Testis (tissue), 5 donors: Measurements from ENCODE around the gene TESMIN. TPM values are rescaled to one million over a fixed set of nuclear protein-coding genes. Genes with fewer than 3 reads are reported as not detected.
A peak's percentile ranks its signal among the peaks of the same experiment; 100 is the strongest.

ENCODE experiments used
- DNase-seq: peaks from one replicate; pipeline ENCODE4 v3.0.0-alpha.2; 2019
- H3K27ac ChIP-seq, 2 donors: fragments of 200-600 bp; sonication (generic); one replicate each; pipeline ENCODE4 v1.5.1; 2019
- H3K27me3 ChIP-seq: fragments of 200-600 bp; sonication (generic); one replicate; pipeline ENCODE4 v1.5.1; 2019
- H3K36me3 ChIP-seq: fragments of 200-600 bp; sonication (generic); one replicate; pipeline ENCODE4 v1.5.1; 2017; ENCODE audit warnings: low read depth; ENCODE audit errors: missing control alignments
- H3K4me1 ChIP-seq: fragments of 200-600 bp; sonication (generic); one replicate; pipeline ENCODE4 v1.5.1; 2019
- H3K4me3 ChIP-seq, 2 donors: fragments of 200-600 bp; sonication (generic); one replicate each; pipeline ENCODE4 v1.5.1; 2017 to 2019
- H3K9me3 ChIP-seq: fragments of 200-600 bp; sonication (generic); one replicate; pipeline ENCODE4 v1.5.1; 2017
- CTCF ChIP-seq, 3 experiments: fragments of 450-650 bp in 2 of 3; fragments of 200-600 bp in 1 of 3; sonication (generic) in 1 of 3; IDR thresholded peaks; one replicate each; pipeline ENCODE4 v1.5.1; 2016 to 2019; ENCODE audit warnings: antibody characterized with exemption in 3 of 3, mild to moderate bottlenecking in 2 of 3, moderate library complexity in 1 of 3
- POLR2A ChIP-seq: fragments of 450-650 bp; IDR thresholded peaks from one replicate; pipeline ENCODE4 v1.6.1; 2017; ENCODE audit warnings: antibody characterized with exemption, mild to moderate bottlenecking, moderate library complexity
- WGBS, 2 donors: methylation state at CpG; one replicate each; pipeline ENCODE4 v1.1.5; 2018; 5-methylcytosine and 5-hydroxymethylcytosine counted together
- intact Hi-C: fragments of 100-400 bp; cut with DNase I; formaldehyde crosslinking; loops from one replicate; pipeline ENCODE4 v1.15.1; 2023; ENCODE audit warnings: low total_unique reads
- long read RNA-seq, 2 donors: transcript quantifications; one replicate each; lab custom pipeline, GENCODE V29; 2026
- polyA plus RNA-seq: library from polyadenylated mRNA; stranded (reverse); fragments of 350-450 nt; fragmentation: Illumina TruSeq; extraction: RNeasy Lipid Tissue Mini Kit (QIAGEN cat#74804); gene quantifications from one replicate; pipeline ENCODE4 v1.2.3, GENCODE V29; 2014; ENCODE audit warnings: low read depth, low replicate concordance; ENCODE audit not compliant: insufficient read depth
- total RNA-seq, 2 donors: library from RNA; depleted of rRNA; stranded (reverse); fragments of >200 nt; gene quantifications; one replicate each; pipeline ENCODE4 v1.2.3, GENCODE V29; 2016

The TESMIN gene
- 10 to 100 TPM; 60.4 to 72.2 TPM for total RNA-seq
- 127 TPM for polyA plus RNA-seq
- long read RNA-seq, donor 1 = 0 reads
- long read RNA-seq, donor 2 = 0 reads

GRCh38 chr11:68751331-68751856 lies at the start of gene TESMIN:
Gene TESMIN (minus strand): TSS chr11:68751520. CDS start chr11:68750660, 860 bp downstream.
- 5 to 7% methylated on average over 15 to 22 of the region's 42 CpGs for WGBS, 2 donors
- peak; percentile 92 for DNase-seq
- peaks cover 4% of the 10 kb centered on the region for H3K4me1 ChIP-seq
- H3K4me3 ChIP-seq = peak within 1 kb of the TSS; percentile 50 to 51
- TF ChIP-seq CTCF (IDR thresholded peaks at IDR 0.05) = no peak
- TF ChIP-seq POLR2A = no peak
- no peaks in the 10 kb centered on the region for H3K27me3 ChIP-seq
- H3K9me3 ChIP-seq = no peaks in the 10 kb centered on the region
- intact Hi-C loops = no loop called here
- H3K36me3 ChIP-seq = no peaks in the 10 kb centered on the region
- no peak within 1 kb of the TSS for H3K27ac ChIP-seq

GRCh38 chr11:68798221-68798813 lies 47.0 kb upstream of the TESMIN start:
- H3K4me1 ChIP-seq = no peaks in the 10 kb centered on the region
- TF ChIP-seq CTCF (IDR thresholded peaks at IDR 0.05) (peak; percentile 25 to 61 (median 26)), POLR2A (no peak)
- no peak overlapping the region for H3K4me3 ChIP-seq
- H3K36me3 ChIP-seq = no peaks in the 10 kb centered on the region
- intact Hi-C loops = no loop called here
- no peaks in the 10 kb centered on the region for H3K9me3 ChIP-seq
- H3K27me3 ChIP-seq = no peaks in the 10 kb centered on the region
- H3K27ac ChIP-seq = no peak overlapping the region
- DNase-seq = peak; percentile 73
- 69 to 71% methylated on average over 16 to 23 of the region's 23 CpGs for WGBS, 2 donors

GRCh38 chr11:68796801-68797200 lies 45.5 kb upstream of the TESMIN start:
- H3K9me3 ChIP-seq = no peaks in the 10 kb centered on the region
- no peaks in the 10 kb centered on the region for H3K27me3 ChIP-seq
- TF ChIP-seq CTCF (IDR thresholded peaks at IDR 0.05) = no peak
- TF ChIP-seq POLR2A = no peak
- no peak for DNase-seq
- intact Hi-C loops = no loop called here
- 72 to 79% methylated on average over 7 to 19 of the region's 19 CpGs for WGBS, 2 donors
- no peak overlapping the region for H3K4me3 ChIP-seq
- no peak overlapping the region for H3K27ac ChIP-seq
- peaks cover 3% of the 10 kb centered on the region for H3K36me3 ChIP-seq
- H3K4me1 ChIP-seq = no peaks in the 10 kb centered on the region

- H3K4me3 ChIP-seq = no peak overlapping the region
- no peak overlapping the region for H3K27ac ChIP-seq
- no peak for DNase-seq
- no peaks in the 10 kb centered on the region for H3K9me3 ChIP-seq
- intact Hi-C loops = no loop called here
- no peak for TF ChIP-seq CTCF (IDR thresholded peaks at IDR 0.05)
- no peak for TF ChIP-seq POLR2A
- no peaks in the 10 kb centered on the region for H3K4me1 ChIP-seq
- WGBS, 2 donors = 92 to 94% methylated on average over 18 of the region's 18 CpGs
- peaks cover 3% of the 10 kb centered on the region for H3K36me3 ChIP-seq
- H3K27me3 ChIP-seq = no peaks in the 10 kb centered on the region
Measured at GRCh38 chr11:68792400-68792966, 41.2 kb upstream of the TESMIN start.
